Measurements from ENCODE around the gene CCDC136.

DNA sequence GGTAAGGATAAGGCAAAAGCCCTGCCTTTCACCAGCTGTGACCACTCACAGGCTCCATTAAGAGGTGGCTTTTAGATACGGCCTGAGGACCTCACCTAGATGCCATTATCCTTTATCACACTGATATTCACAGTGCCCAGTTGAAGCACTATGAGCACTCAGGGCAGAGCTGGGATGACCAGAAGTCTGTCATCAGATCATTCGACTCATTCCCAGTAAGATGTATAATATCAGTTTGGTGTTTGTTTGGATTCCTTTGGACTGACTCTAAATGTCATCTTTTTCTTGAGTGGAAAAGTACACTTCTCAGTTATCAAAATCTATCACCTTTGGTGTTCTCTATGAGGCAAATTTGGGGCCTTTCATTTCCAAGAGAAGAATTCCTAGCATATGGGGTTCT, 18.7 kb downstream of the CCDC136 start:
- TF ChIP-seq EZH2 (IDR thresholded peaks at IDR 0.05; ENCODE audit: borderline replicate concordance, low read length) = no peak
- TF ChIP-seq, protein P1, sequence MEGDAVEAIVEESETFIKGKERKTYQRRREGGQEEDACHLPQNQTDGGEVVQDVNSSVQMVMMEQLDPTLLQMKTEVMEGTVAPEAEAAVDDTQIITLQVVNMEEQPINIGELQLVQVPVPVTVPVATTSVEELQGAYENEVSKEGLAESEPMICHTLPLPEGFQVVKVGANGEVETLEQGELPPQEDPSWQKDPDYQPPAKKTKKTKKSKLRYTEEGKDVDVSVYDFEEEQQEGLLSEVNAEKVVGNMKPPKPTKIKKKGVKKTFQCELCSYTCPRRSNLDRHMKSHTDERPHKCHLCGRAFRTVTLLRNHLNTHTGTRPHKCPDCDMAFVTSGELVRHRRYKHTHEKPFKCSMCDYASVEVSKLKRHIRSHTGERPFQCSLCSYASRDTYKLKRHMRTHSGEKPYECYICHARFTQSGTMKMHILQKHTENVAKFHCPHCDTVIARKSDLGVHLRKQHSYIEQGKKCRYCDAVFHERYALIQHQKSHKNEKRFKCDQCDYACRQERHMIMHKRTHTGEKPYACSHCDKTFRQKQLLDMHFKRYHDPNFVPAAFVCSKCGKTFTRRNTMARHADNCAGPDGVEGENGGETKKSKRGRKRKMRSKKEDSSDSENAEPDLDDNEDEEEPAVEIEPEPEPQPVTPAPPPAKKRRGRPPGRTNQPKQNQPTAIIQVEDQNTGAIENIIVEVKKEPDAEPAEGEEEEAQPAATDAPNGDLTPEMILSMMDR (conservative IDR thresholded peaks at IDR 0.05 in 1 of 2, IDR thresholded peaks at IDR 0.05 in 1 of 2; ENCODE audit: extremely low read depth in 1 of 2, insufficient read depth in 1 of 2, low read depth in 1 of 2, low read length in 2 of 2) = no peak

Measured in mammary epithelial cell (primary cell).